Cardiac muscle cell (in vitro differentiated cells and primary cell): ENCODE measurements around the gene RAB19. TPM values are rescaled to one million over a fixed set of nuclear protein-coding genes. Genes with fewer than 3 reads are reported as not detected.

Experiments
- DNase-seq, 2 donors: peaks; one replicate each; pipeline versions ENCODE4 v3.0.0 to v3.0.0-alpha.2; 2010 to 2017; ENCODE audit warnings: low read depth in 1 of 2, low spot score in 1 of 2
- H3K27ac ChIP-seq: fragments of 200-600 bp; sonication (generic); 2 replicates; pipeline ENCODE4 v1.5.1; 2016
- H3K27me3 ChIP-seq: fragments of 200-600 bp; sonication (generic); 2 replicates; pipeline ENCODE4 v1.6.0; 2016; ENCODE audit warnings: control low read depth
- H3K36me3 ChIP-seq: fragments of 200-600 bp; sonication (generic); 2 replicates; pipeline ENCODE4 v1.5.1; 2016; ENCODE audit warnings: control low read depth
- H3K4me1 ChIP-seq: fragments of 200-600 bp; sonication (generic); 2 replicates; pipeline ENCODE4 v1.8.1; 2017; ENCODE audit warnings: low read depth, mild to moderate bottlenecking, mixed run types
- H3K4me3 ChIP-seq: fragments of 200-600 bp; sonication (generic); 2 replicates; pipeline ENCODE4 v1.5.1; 2016; ENCODE audit warnings: mild to moderate bottlenecking
- H3K9me3 ChIP-seq: fragments of 200-600 bp; sonication (generic); 2 replicates; pipeline ENCODE4 v1.5.1; 2017; ENCODE audit warnings: low read depth, mild to moderate bottlenecking, control low read depth
- CTCF ChIP-seq: IDR thresholded peaks from 2 replicates; pipeline ENCODE4 v1.5.1; 2012; ENCODE audit warnings: low read depth, mild to moderate bottlenecking, low read length
- polyA plus RNA-seq: library from polyadenylated mRNA; unstranded; fragments of >200 nt; fragmentation: Nextera tagmentation; extraction: Ambion mirVana; gene quantifications from 2 replicates; pipeline ENCODE4 v1.2.1, GENCODE V29; 2016
- total RNA-seq: library from RNA; depleted of rRNA; stranded (reverse); fragments of >200 nt; gene quantifications from 2 replicates; pipeline ENCODE4 v1.2.3, GENCODE V29; 2016

The RAB19 gene
- total and polyA plus RNA-seq, 2 experiments from 2014 or later, result 0.39 to 2.0 TPM

- Histone ChIP-seq H3K4me3 (no peak overlapping the region), H3K27ac (no peak overlapping the region), H3K36me3 (peaks cover 9% of the 10 kb centered on the region), H3K27me3 (no peaks in the 10 kb centered on the region), H3K9me3 (no peaks in the 10 kb centered on the region), H3K4me1 (no peaks in the 10 kb centered on the region)
- DNase-seq, result no peak
- no peak for TF ChIP-seq CTCF
Observed at GRCh38 chr7:140367528-140367927, 36.3 kb upstream of the RAB19 start.

- Histone ChIP-seq H3K4me3 (no peak overlapping the region), H3K36me3 (peaks cover 3% of the 10 kb centered on the region), H3K9me3 (no peaks in the 10 kb centered on the region), H3K27me3 (no peaks in the 10 kb centered on the region), H3K27ac (no peak overlapping the region), H3K4me1 (no peaks in the 10 kb centered on the region)
- DNase-seq, result no peak
- TF ChIP-seq CTCF, result no peak
Observed at GRCh38 chr7:140369294-140369693, 34.6 kb upstream of the RAB19 start.

GRCh38 chr7:140375323-140375722 is 28.5 kb upstream of the RAB19 start:
- Histone ChIP-seq H3K27me3 (no peaks in the 10 kb centered on the region), H3K36me3 (no peaks in the 10 kb centered on the region), H3K27ac (no peak overlapping the region), H3K4me3 (no peak overlapping the region), H3K4me1 (no peaks in the 10 kb centered on the region), H3K9me3 (no peaks in the 10 kb centered on the region)
- TF ChIP-seq CTCF, result no peak
- DNase-seq, result no peak

- H3K9me3 ChIP-seq, result no peaks in the 10 kb centered on the region
- H3K36me3 ChIP-seq, result no peaks in the 10 kb centered on the region
- no peak overlapping the region for H3K4me3 ChIP-seq
- no peak for TF ChIP-seq CTCF
- H3K4me1 ChIP-seq, result no peaks in the 10 kb centered on the region
- no peaks in the 10 kb centered on the region for H3K27me3 ChIP-seq
- no peak overlapping the region for H3K27ac ChIP-seq
- no peak for DNase-seq
Observed at GRCh38 chr7:140375892-140376730, 27.7 kb upstream of the RAB19 start.

- no peak for TF ChIP-seq CTCF
- no peak for DNase-seq
- no peaks in the 10 kb centered on the region for H3K27me3 ChIP-seq
- no peaks in the 10 kb centered on the region for H3K9me3 ChIP-seq
- H3K4me1 ChIP-seq, result no peaks in the 10 kb centered on the region
- no peak overlapping the region for H3K4me3 ChIP-seq
- H3K27ac ChIP-seq, result no peak overlapping the region
- peaks cover 7% of the 10 kb centered on the region for H3K36me3 ChIP-seq
Observed at GRCh38 chr7:140383954-140384713, 19.7 kb upstream of the RAB19 start.
